ENCODE measurements around the gene PARP2.

The PARP2 gene

DNA sequence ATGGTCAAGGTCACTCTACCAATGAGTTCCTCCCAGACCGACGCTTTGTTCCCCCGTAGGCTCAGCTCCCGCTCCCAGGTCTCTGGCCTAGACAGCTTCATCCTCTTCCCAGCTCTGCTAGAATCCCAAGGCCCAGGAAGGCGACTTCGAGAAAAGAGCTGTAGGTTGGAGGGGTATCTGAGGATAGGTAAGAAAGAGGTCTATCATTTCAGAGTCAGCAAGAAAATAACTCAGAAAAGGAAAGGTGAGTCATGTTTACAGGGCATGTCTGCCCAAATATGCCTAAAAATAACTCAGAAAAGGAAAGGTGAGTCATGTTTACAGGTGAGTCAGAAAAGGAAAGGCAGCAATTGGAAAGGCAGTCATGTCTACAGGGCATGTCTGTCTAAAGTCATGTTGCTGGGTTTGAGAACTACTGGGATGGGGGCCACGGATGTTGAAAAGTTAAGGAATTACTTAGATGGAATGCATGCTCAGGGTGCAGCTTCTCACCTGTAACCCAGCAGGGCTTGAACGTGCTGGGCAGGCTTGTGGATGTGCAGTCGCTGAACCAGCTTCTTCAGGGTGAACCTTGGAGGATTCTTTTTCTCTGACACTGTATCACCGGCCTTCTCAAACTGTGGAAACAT lies 57.6 kb downstream of the PARP2 start:
- DNase-seq (ENCODE audit: low spot score) = no peak

DNA sequence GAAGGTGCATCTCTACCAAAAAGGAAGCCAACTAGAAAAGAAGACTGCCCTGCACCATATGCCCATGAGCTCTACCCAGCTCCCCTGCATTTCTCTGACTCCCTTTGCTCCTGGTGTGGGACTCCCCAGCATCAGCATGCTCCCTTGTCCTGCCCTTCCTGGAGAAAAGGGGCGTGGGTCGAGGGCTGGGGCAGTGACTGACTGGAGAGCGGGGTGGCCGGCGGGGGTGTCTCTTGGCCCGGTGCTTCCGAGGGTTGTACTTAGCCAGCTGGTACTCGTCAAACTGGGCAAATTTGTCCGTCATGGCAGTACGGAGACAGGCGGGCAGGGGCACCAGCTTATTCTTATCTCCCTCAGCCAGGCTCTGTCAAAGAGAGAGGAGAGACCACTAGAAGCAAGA lies 60.1 kb downstream of the PARP2 start:
- DNase-seq (ENCODE audit: low spot score) = no peak

Data from globus pallidus (tissue), 1 donor.